Sciatic nerve (tissue), 2 donors: ENCODE results near the gene TMEM154. TPM values are rescaled to one million over a fixed set of nuclear protein-coding genes. Genes with fewer than 3 reads are reported as not detected.

Experiments used
- ATAC-seq: fragments of 200-7000 bp; cut with Tn5 transposase; one replicate; pipeline ENCODE4 v1.9.1; 2020; ENCODE audit warnings: mild to moderate bottlenecking, moderate library complexity
- DNase-seq: peaks from one replicate; pipeline ENCODE4 v3.0.0-alpha.2; 2020; ENCODE audit warnings: low spot score
- intact Hi-C: fragments of 100-400 bp; cut with DNase I; formaldehyde crosslinking; loops from one replicate; pipeline ENCODE4 v1.14.2; 2022
- total RNA-seq: library from RNA; stranded (reverse); fragmentation: NEBNext Ultra II Directional; extraction: Animal tissue kit (Norgen Biotek cat#: 25700); gene quantifications from one replicate; pipeline ENCODE4 v1.2.1, GENCODE V29; 2021
- donor health status: DM: no; HTN: no; CAD: no.
- donor health status: DM: no; HTN: no; CAD: no.

The TMEM154 gene
- total RNA-seq, 1 donor from 2014 or later = 3.7 TPM

- no peak for DNase-seq
- intact Hi-C loops = no loop called here
- no peak for ATAC-seq
Measured at GRCh38 chr4:152579107-152579764, 100.6 kb downstream of the TMEM154 start.

- ATAC-seq = no peak
- intact Hi-C loops = no loop called here
- no peak for DNase-seq
Measured at GRCh38 chr4:152578670-152579069, 101.1 kb downstream of the TMEM154 start.

- ATAC-seq (no peak), DNase-seq (no peak)
- intact Hi-C loops = no loop called here
Measured at GRCh38 chr4:152577708-152578396, 101.9 kb downstream of the TMEM154 start.

- ATAC-seq (no peak), DNase-seq (no peak)
- intact Hi-C loops = no loop called here
Measured at GRCh38 chr4:152575533-152575932, 104.3 kb downstream of the TMEM154 start.

- ATAC-seq (no peak), DNase-seq (no peak)
- intact Hi-C loops = no loop called here
Measured at GRCh38 chr4:152573861-152574260, 105.9 kb downstream of the TMEM154 start.

- intact Hi-C loops = no loop called here
- no peak for ATAC-seq
Measured at GRCh38 chr4:152572417-152573086, 107.2 kb downstream of the TMEM154 start.

GRCh38 chr4:152571770-152572169 lies 108.0 kb downstream of the TMEM154 start:
- intact Hi-C loops = no loop called here
- ATAC-seq (no peak), DNase-seq (no peak)

More at GRCh38 chr4:152572417-152573086, 107.2 kb downstream of the TMEM154 start:
- DNase-seq = no peak

- ATAC-seq (no peak), DNase-seq (no peak)
- intact Hi-C loops = no loop called here
Measured at GRCh38 chr4:152571296-152571695, 108.5 kb downstream of the TMEM154 start.

Other genes starting within 250 kb of the TMEM154 start
- 85.0 TPM for gene FBXW7, start 143.9 kb downstream of the TMEM154 start, total RNA-seq
- gene TIGD4, start 99.7 kb upstream of the TMEM154 start, total RNA-seq = 1.6 TPM
- gene ARFIP1, start 100.0 kb upstream of the TMEM154 start, total RNA-seq = 47.5 TPM